Tibial nerve (tissue), 4 donors: Measurements from ENCODE around the gene BRSK1.

Source experiments
- CTCF ChIP-seq, 5 experiments: fragments of 200-600 bp in 3 of 5; fragments of 450-650 bp in 2 of 5; sonication (generic) in 3 of 5; IDR thresholded peaks; one replicate each; pipeline ENCODE4 v1.5.1; 2016 to 2019; ENCODE audit warnings: antibody characterized with exemption in 5 of 5, mild to moderate bottlenecking in 3 of 5, moderate library complexity in 2 of 5
- EP300 ChIP-seq, 2 donors: sonication (generic); formaldehyde crosslinking; IDR thresholded peaks; one replicate each; pipeline ENCODE4 v1.6.1; 2017; ENCODE audit warnings: antibody characterized with exemption in 2 of 2, mild to moderate bottlenecking in 1 of 2
- POLR2A ChIP-seq, 2 donors: fragments of 450-650 bp; IDR thresholded peaks; one replicate each; pipeline ENCODE4 v1.6.1; 2017; ENCODE audit warnings: antibody characterized with exemption in 2 of 2, mild to moderate bottlenecking in 2 of 2, moderate library complexity in 2 of 2

- TF ChIP-seq CTCF (IDR thresholded peaks at IDR 0.05) (no peak), POLR2A (IDR thresholded peaks at IDR 0.05) (no peak), EP300 (IDR thresholded peaks at IDR 0.05) (no peak)
These were observed 32.2 kb downstream of the BRSK1 start for GRCh38 chr19:55315956-55316525.
